ENCODE results near the gene SSBP4. TPM values are rescaled to one million over a fixed set of nuclear protein-coding genes. Genes with fewer than 3 reads are reported as not detected.

Gene SSBP4
- total RNA-seq, 2 donors from 2014 or later = 46.8 to 48.1 TPM

- DNase-seq = peak; percentile 72 to 89
- peak overlapping the region; percentile 83 to 86 for H3K4me3 Mint-ChIP-seq
- no peak overlapping the region for H3K27ac Mint-ChIP-seq
- peaks cover 9% of the 10 kb centered on the region for H3K4me1 Mint-ChIP-seq (ENCODE audit: low read depth)
- H3K36me3 Mint-ChIP-seq (ENCODE audit: insufficient read depth in 2 of 2) = no peaks in the 10 kb centered on the region
- ATAC-seq (replicated peaks in 1 of 2) = peak; percentile 87 to 88
- H3K27me3 Mint-ChIP-seq (ENCODE audit: low read depth) = peaks cover 61% of the 10 kb centered on the region
- no peaks in the 10 kb centered on the region for H3K9me3 Mint-ChIP-seq
Measured at GRCh38 chr19:18388100-18388959, 30.9 kb upstream of the SSBP4 start.

- Mint-ChIP-seq H3K27me3 (ENCODE audit: low read depth) (peaks cover 61% of the 10 kb centered on the region), H3K9me3 (no peaks in the 10 kb centered on the region), H3K4me3 (peak overlapping the region; percentile 45 to 83), H3K4me1 (ENCODE audit: low read depth) (peaks cover 9% of the 10 kb centered on the region), H3K36me3 (ENCODE audit: insufficient read depth in 2 of 2) (no peaks in the 10 kb centered on the region), H3K27ac (no peak overlapping the region)
- no peak for ATAC-seq (replicated peaks in 1 of 2)
- no peak for DNase-seq
Measured at GRCh38 chr19:18388960-18389725, 30.1 kb upstream of the SSBP4 start.

- DNase-seq (no peak), ATAC-seq (replicated peaks in 1 of 2) (no peak)
- H3K36me3 Mint-ChIP-seq (ENCODE audit: insufficient read depth in 2 of 2) = no peaks in the 10 kb centered on the region
- H3K4me3 Mint-ChIP-seq = peak overlapping the region; percentile 41 to 45
- peaks cover 57% of the 10 kb centered on the region for H3K27me3 Mint-ChIP-seq (ENCODE audit: low read depth)
- H3K27ac Mint-ChIP-seq = no peak overlapping the region
- peaks cover 9% of the 10 kb centered on the region for H3K4me1 Mint-ChIP-seq (ENCODE audit: low read depth)
- H3K9me3 Mint-ChIP-seq = no peaks in the 10 kb centered on the region
Measured at GRCh38 chr19:18389726-18390064, 29.5 kb upstream of the SSBP4 start.

DNA sequence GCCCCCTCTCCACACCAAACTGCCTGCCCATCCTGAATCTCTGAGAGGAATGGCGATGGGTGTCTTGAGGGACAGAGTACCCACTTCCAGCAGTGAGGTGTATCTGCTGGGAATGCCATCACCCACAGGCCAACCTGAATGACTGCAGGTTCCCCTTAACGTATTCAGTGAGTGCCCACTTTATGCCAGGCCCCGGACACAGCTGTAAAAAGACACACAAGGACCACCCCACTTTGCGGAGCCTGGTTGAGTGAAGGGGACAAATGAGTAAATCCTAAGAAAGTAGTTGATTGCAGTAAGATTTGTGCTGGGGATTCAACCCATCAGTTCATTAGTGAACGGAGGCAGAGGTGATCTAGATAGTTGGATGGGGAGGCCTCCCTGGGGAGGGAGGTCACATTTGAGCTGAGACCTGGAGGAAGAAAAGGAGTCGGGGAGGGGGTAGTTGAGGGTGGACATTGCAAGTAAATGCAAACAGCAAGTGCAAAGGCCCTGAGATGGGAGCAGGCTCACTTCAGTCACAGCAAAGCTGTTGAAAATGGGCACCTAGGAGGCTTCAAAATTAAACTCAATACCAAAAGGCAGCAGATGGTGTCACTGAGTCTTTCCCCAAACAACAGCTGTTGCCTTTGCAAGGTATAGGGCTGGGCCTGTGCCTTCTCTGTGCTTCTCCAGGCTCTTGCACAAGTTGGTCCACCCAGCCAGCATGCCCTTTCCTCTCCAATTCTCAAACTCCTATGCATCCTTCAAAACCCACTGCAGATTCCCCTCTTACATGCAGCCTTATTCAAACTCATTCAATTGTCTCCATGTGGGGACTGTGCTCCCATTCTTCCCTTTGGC is 28.9 kb upstream of the SSBP4 start:
- no peak for DNase-seq
- peaks cover 52% of the 10 kb centered on the region for H3K27me3 Mint-ChIP-seq (ENCODE audit: low read depth)
- no peak for ATAC-seq (replicated peaks in 1 of 2)
- H3K4me3 Mint-ChIP-seq = no peak overlapping the region
- no peaks in the 10 kb centered on the region for H3K9me3 Mint-ChIP-seq
- no peak overlapping the region for H3K27ac Mint-ChIP-seq
- no peaks in the 10 kb centered on the region for H3K36me3 Mint-ChIP-seq (ENCODE audit: insufficient read depth in 2 of 2)
- H3K4me1 Mint-ChIP-seq (ENCODE audit: low read depth) = peaks cover 9% of the 10 kb centered on the region

DNA sequence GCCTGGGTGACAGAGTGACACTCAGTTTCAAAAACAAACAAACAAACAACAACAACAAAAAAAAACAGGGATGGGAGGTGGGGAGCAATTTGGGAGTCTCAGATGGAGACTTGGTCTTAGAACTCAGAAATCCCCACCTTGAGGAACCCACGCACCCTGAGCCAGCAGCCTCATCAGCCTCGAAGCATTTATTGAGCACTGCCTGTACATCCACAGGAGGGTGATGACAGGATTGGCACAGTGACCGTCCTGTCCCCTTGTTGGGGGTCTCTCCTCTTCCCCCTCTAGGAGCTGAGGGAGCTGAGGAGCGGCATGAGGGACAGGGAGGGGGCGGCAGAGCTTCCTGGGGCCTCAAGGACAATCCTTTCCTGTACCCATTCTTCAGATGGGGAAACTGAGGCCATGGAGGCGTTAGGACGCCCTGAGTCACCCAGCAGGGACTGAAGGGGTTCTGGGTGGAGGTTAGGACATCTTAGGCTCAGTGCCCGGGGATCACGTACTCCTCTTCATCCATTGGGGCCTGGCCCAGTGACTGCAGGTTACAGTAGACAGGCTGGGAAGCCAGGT is 27.6 kb upstream of the SSBP4 start:
- H3K27me3 Mint-ChIP-seq (ENCODE audit: low read depth) = peaks cover 47% of the 10 kb centered on the region
- no peak overlapping the region for H3K4me3 Mint-ChIP-seq
- H3K4me1 Mint-ChIP-seq (ENCODE audit: low read depth) = peaks cover 9% of the 10 kb centered on the region
- no peak overlapping the region for H3K27ac Mint-ChIP-seq
- H3K36me3 Mint-ChIP-seq (ENCODE audit: insufficient read depth in 2 of 2) = no peaks in the 10 kb centered on the region
- H3K9me3 Mint-ChIP-seq = no peaks in the 10 kb centered on the region
- ATAC-seq (replicated peaks in 1 of 2) (no peak), DNase-seq (no peak)

DNA sequence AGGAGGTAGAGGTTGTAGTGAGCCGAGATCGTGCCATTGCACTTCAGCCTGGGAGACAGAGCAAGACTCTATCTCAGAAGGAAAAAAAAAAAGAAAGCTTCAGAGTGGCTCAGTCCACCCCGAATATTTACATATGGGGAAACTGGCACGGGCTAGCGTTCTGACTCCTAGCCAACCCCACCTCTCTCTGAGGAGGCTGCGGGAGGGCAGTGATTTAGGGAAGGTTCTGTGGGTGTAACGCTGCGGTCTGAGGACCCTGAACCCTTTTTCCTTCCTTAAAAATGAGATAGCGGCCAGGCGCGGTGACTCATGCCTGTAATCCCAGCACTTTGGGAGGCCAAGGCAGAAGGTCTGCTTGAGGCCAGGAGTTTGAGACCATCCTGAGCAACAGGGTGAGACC is 26.8 kb upstream of the SSBP4 start:
- Mint-ChIP-seq H3K27me3 (ENCODE audit: low read depth) (peaks cover 43% of the 10 kb centered on the region), H3K4me1 (ENCODE audit: low read depth) (peaks cover 9% of the 10 kb centered on the region), H3K36me3 (ENCODE audit: insufficient read depth in 2 of 2) (no peaks in the 10 kb centered on the region), H3K27ac (no peak overlapping the region), H3K4me3 (no peak overlapping the region), H3K9me3 (no peaks in the 10 kb centered on the region)
- ATAC-seq (replicated peaks in 1 of 2) (no peak), DNase-seq (no peak)

GRCh38 chr19:18392926-18393325 is 26.3 kb upstream of the SSBP4 start:
- H3K36me3 Mint-ChIP-seq (ENCODE audit: insufficient read depth in 2 of 2) = no peaks in the 10 kb centered on the region
- no peaks in the 10 kb centered on the region for H3K9me3 Mint-ChIP-seq
- ATAC-seq (replicated peaks in 1 of 2) = no peak
- H3K4me1 Mint-ChIP-seq (ENCODE audit: low read depth) = peaks cover 6% of the 10 kb centered on the region
- no peak overlapping the region for H3K27ac Mint-ChIP-seq
- no peak for DNase-seq
- no peak overlapping the region for H3K4me3 Mint-ChIP-seq
- H3K27me3 Mint-ChIP-seq (ENCODE audit: low read depth) = peaks cover 43% of the 10 kb centered on the region

- Mint-ChIP-seq H3K4me1 (ENCODE audit: low read depth) (no peaks in the 10 kb centered on the region), H3K27me3 (ENCODE audit: low read depth) (peaks cover 39% of the 10 kb centered on the region), H3K27ac (no peak overlapping the region), H3K4me3 (no peak overlapping the region), H3K9me3 (no peaks in the 10 kb centered on the region), H3K36me3 (ENCODE audit: insufficient read depth in 2 of 2) (no peaks in the 10 kb centered on the region)
- DNase-seq (no peak), ATAC-seq (replicated peaks in 1 of 2) (no peak)
Measured at GRCh38 chr19:18393836-18394235, 25.4 kb upstream of the SSBP4 start.

- DNase-seq = no peak
- no peak overlapping the region for H3K27ac Mint-ChIP-seq
- no peak for ATAC-seq (replicated peaks in 1 of 2)
- no peaks in the 10 kb centered on the region for H3K4me1 Mint-ChIP-seq (ENCODE audit: low read depth)
- H3K36me3 Mint-ChIP-seq (ENCODE audit: insufficient read depth in 2 of 2) = no peaks in the 10 kb centered on the region
- H3K27me3 Mint-ChIP-seq (ENCODE audit: low read depth) = peaks cover 17% of the 10 kb centered on the region
- no peaks in the 10 kb centered on the region for H3K9me3 Mint-ChIP-seq
- H3K4me3 Mint-ChIP-seq = no peak overlapping the region
Measured at GRCh38 chr19:18396471-18397241, 22.5 kb upstream of the SSBP4 start.

- ATAC-seq (replicated peaks in 1 of 2) (peak in 1 of 2 donors; percentile 30), DNase-seq (no peak)
- H3K36me3 Mint-ChIP-seq (ENCODE audit: insufficient read depth in 2 of 2) = no peaks in the 10 kb centered on the region
- no peak within 1 kb of the TSS for H3K4me3 Mint-ChIP-seq
- no peaks in the 10 kb centered on the region for H3K9me3 Mint-ChIP-seq
- H3K27me3 Mint-ChIP-seq (ENCODE audit: low read depth) = peaks cover 17% of the 10 kb centered on the region
- no peak within 1 kb of the TSS for H3K27ac Mint-ChIP-seq
- no peaks in the 10 kb centered on the region for H3K4me1 Mint-ChIP-seq (ENCODE audit: low read depth)
Measured at GRCh38 chr19:18397242-18398202, 21.7 kb upstream of the SSBP4 start, which contains the start of gene LRRC25. Gene LRRC25 (minus strand): TSS chr19:18397622. CDS start chr19:18396963, 659 bp downstream.

DNA sequence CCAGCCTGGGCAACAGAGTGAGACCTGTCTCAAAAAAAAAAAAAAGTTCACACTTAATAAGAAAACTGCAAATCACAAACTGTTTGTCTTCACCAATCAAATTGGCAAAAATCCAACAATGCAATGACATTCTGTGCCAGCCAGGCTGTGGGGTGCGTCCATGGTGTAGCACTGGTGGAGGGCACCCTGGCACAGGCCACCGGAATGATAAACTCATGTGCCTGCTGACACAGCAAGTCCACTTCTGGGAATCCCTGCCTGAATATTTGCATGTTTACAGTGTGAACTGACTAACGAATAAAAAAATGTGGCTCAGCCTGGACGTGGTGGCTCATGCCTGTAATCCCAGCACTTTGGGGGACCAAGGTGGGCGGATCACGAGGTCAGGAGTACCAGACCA is 20.2 kb upstream of the SSBP4 start:
- ATAC-seq (replicated peaks in 1 of 2) = no peak

More for the DNA sequence above, 20.2 kb upstream of the SSBP4 start:
- Mint-ChIP-seq H3K4me1 (ENCODE audit: low read depth) (no peaks in the 10 kb centered on the region), H3K27me3 (ENCODE audit: low read depth) (peaks cover 17% of the 10 kb centered on the region), H3K36me3 (ENCODE audit: insufficient read depth in 2 of 2) (no peaks in the 10 kb centered on the region), H3K9me3 (no peaks in the 10 kb centered on the region), H3K4me3 (no peak overlapping the region), H3K27ac (no peak overlapping the region)
- DNase-seq = no peak

All from activated T-cell treated with anti-CD3 and anti-CD28 coated beads, Interleukin-2, amount 50 U/mL, for 72 hours (primary cell).